GM12878 (cell line): ENCODE data around the gene RCOR1. TPM values are rescaled to one million over a fixed set of nuclear protein-coding genes. Genes with fewer than 3 reads are reported as not detected.

ENCODE experiments used
- BRCA1 ChIP-seq: IDR thresholded peaks from 2 replicates; pipeline ENCODE4 v1.6.1; 2011; ENCODE audit warnings: low read depth, low read length, improper control_type of control experiment
- CBFB ChIP-seq: IDR thresholded peaks from 2 replicates; pipeline ENCODE4 v1.6.1; 2016; ENCODE audit warnings: antibody characterized with exemption, low read depth
- FOXM1 ChIP-seq: IDR thresholded peaks from 2 replicates; pipeline ENCODE4 v1.6.1; 2012; ENCODE audit warnings: low read depth, mild to moderate bottlenecking, inconsistent platforms, low read length, moderate library complexity
- POLR2AphosphoS5 ChIP-seq: IDR thresholded peaks from 2 replicates; pipeline ENCODE4 v1.6.1; 2011; ENCODE audit warnings: mild to moderate bottlenecking, low read length, inconsistent platforms
- TCF7 ChIP-seq: IDR thresholded peaks from 2 replicates; pipeline ENCODE4 v1.6.1; 2014; ENCODE audit warnings: antibody characterized with exemption, borderline replicate concordance
- YBX1 ChIP-seq: fragments of 450-650 bp; IDR thresholded peaks from 2 replicates; pipeline ENCODE4 v1.6.1; 2016; ENCODE audit warnings: antibody characterized with exemption
- polyA plus RNA-seq, 11 experiments: library from polyadenylated mRNA; depleted of rRNA in 4 of 11; unstranded in 6 of 11; stranded (reverse) in 5 of 11; fragments of >200 nt; fragmentation: Nextera tagmentation in 4 of 11; fragmentation: Illumina TruSeq in 1 of 11; extraction: Ambion mirVana in 4 of 11; extraction: Trizol in 1 of 11; gene quantifications; 1 replicate in 1 of 11; 2 replicates in 10 of 11; pipeline versions ENCODE4 v1.2.1 to v1.2.3, GENCODE V29; 2011 to 2016; ENCODE audit warnings: inconsistent platforms in 2 of 11, missing spikeins in 2 of 11, low read depth in 1 of 11
- total RNA-seq, 4 experiments: library from RNA; depleted of rRNA in 3 of 4; stranded (reverse); fragments of >200 nt in 3 of 4; fragmentation: Illumina TruSeq in 1 of 4; extraction: Trizol in 1 of 4; gene quantifications; 2 replicates each; pipeline versions ENCODE4 v1.2.1 to v1.2.3, GENCODE V29; 2013 to 2021
- TF ChIP-seq, protein P1 (sequence below): fragments of 450-650 bp; IDR thresholded peaks from 2 replicates; pipeline ENCODE4 v1.6.1; 2018; ENCODE audit warnings: mild to moderate bottlenecking, low read depth, moderate library complexity; ENCODE audit not compliant: partially characterized antibody
- TF ChIP-seq, protein P2 (sequence below): fragments of 450-650 bp; IDR thresholded peaks from 2 replicates; pipeline ENCODE4 v1.6.1; 2016; ENCODE audit warnings: mild to moderate bottlenecking

RCOR1 gene
- total and polyA plus RNA-seq, 10 of the 15 experiments (the other 5 are each of a cell fraction or from before 2014, with no cell fraction given), result 1.6 to 12.2 (median 4.4) TPM

DNA sequence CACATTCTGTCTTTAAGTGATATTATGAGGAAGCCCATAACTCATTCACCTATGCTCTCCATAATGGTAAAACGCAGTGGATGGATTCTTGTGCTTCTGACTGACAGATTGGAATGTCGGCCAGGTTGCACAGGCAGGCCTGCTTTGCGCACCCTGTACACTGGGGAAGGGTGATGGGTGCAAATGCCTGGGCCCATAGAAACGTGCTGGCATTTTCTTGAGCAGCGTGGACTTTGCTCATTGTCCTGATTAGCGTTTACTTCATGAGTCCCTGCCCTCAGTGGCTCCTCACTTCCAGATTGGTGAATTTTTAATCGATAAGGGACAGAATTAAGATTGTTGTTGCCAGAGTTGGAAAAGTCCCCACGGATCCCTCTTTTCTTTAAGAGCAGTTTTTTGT is 103.9 kb downstream of the RCOR1 start (continued):
- TF ChIP-seq YBX1 (no peak), CBFB (no peak), BRCA1 (no peak), POLR2AphosphoS5 (no peak), FOXM1 (no peak), TCF7 (no peak)
- TF ChIP-seq, protein P1, sequence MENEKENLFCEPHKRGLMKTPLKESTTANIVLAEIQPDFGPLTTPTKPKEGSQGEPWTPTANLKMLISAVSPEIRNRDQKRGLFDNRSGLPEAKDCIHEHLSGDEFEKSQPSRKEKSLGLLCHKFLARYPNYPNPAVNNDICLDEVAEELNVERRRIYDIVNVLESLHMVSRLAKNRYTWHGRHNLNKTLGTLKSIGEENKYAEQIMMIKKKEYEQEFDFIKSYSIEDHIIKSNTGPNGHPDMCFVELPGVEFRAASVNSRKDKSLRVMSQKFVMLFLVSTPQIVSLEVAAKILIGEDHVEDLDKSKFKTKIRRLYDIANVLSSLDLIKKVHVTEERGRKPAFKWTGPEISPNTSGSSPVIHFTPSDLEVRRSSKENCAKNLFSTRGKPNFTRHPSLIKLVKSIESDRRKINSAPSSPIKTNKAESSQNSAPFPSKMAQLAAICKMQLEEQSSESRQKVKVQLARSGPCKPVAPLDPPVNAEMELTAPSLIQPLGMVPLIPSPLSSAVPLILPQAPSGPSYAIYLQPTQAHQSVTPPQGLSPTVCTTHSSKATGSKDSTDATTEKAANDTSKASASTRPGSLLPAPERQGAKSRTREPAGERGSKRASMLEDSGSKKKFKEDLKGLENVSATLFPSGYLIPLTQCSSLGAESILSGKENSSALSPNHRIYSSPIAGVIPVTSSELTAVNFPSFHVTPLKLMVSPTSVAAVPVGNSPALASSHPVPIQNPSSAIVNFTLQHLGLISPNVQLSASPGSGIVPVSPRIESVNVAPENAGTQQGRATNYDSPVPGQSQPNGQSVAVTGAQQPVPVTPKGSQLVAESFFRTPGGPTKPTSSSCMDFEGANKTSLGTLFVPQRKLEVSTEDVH, result no peak
- TF ChIP-seq, protein P2, sequence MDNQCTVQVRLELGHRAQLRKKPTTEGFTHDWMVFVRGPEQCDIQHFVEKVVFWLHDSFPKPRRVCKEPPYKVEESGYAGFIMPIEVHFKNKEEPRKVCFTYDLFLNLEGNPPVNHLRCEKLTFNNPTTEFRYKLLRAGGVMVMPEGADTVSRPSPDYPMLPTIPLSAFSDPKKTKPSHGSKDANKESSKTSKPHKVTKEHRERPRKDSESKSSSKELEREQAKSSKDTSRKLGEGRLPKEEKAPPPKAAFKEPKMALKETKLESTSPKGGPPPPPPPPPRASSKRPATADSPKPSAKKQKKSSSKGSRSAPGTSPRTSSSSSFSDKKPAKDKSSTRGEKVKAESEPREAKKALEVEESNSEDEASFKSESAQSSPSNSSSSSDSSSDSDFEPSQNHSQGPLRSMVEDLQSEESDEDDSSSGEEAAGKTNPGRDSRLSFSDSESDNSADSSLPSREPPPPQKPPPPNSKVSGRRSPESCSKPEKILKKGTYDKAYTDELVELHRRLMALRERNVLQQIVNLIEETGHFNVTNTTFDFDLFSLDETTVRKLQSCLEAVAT, result no peak
